Karpas-422 (cell line): ENCODE data around the gene RABL2B. TPM values are rescaled to one million over a fixed set of nuclear protein-coding genes. Genes with fewer than 3 reads are reported as not detected.
A peak's percentile ranks its signal among the peaks of the same experiment; 100 is the strongest.
"Not testable (repeated sequence)": the region's sequence is repeated elsewhere in the genome, so short reads cannot be mapped to it uniquely, and the experiment has no call there.

Experiments
- DNase-seq: peaks from one replicate; pipeline ENCODE4 v3.0.0-alpha.2; 2015
- H2AFZ ChIP-seq: fragments of 200-600 bp; sonication (generic); 2 replicates; pipeline ENCODE4 v1.6.1; 2014; ENCODE audit warnings: antibody characterized with exemption, low read length, mixed read lengths
- H3K27ac ChIP-seq: fragments of 200-600 bp; sonication (generic); 2 replicates; pipeline ENCODE4 v1.5.1; 2014; ENCODE audit warnings: mild to moderate bottlenecking, low read length, moderate library complexity
- H3K27me3 ChIP-seq: fragments of 200-600 bp; sonication (generic); 2 replicates; pipeline ENCODE4 v1.6.1; 2014; ENCODE audit warnings: low read length, mixed read lengths
- H3K36me3 ChIP-seq: fragments of 200-600 bp; sonication (generic); 2 replicates; pipeline ENCODE4 v1.6.1; 2014; ENCODE audit warnings: low read length, mixed read lengths; ENCODE audit not compliant: insufficient read depth
- H3K4me1 ChIP-seq: fragments of 200-600 bp; sonication (generic); 2 replicates; pipeline ENCODE4 v1.6.1; 2014; ENCODE audit warnings: mild to moderate bottlenecking, low read length, mixed read lengths
- H3K4me2 ChIP-seq: fragments of 200-600 bp; sonication (generic); 2 replicates; pipeline ENCODE4 v1.6.1; 2014; ENCODE audit warnings: low read length, low read depth, mild to moderate bottlenecking; ENCODE audit not compliant: poor library complexity, severe bottlenecking
- H3K4me3 ChIP-seq: fragments of 200-600 bp; sonication (generic); 2 replicates; pipeline ENCODE4 v1.5.1; 2014; ENCODE audit warnings: mild to moderate bottlenecking, antibody characterized with exemption, low read length, mixed read lengths
- H3K79me2 ChIP-seq: fragments of 200-600 bp; sonication (generic); 2 replicates; pipeline ENCODE4 v1.6.1; 2014; ENCODE audit warnings: mild to moderate bottlenecking, low read length, mixed read lengths
- H3K9ac ChIP-seq: fragments of 200-600 bp; sonication (generic); 2 replicates; pipeline ENCODE4 v1.6.0; 2014; ENCODE audit warnings: low read length
- H3K9me2 ChIP-seq: fragments of 200-600 bp; sonication (generic), shearing (Covaris generic); replicated peaks from 2 replicates; pipeline ENCODE4 v1.6.0; 2014; ENCODE audit warnings: mild to moderate bottlenecking, low read length, moderate library complexity; ENCODE audit not compliant: insufficient read depth
- H3K9me3 ChIP-seq: fragments of 300-700, 200-600 bp; sonication (generic); 2 replicates; pipeline ENCODE4 v1.6.1; 2014; ENCODE audit warnings: low read length, mixed read lengths
- H4K20me1 ChIP-seq: fragments of 200-600 bp; sonication (generic); 2 replicates; pipeline ENCODE4 v1.6.1; 2014; ENCODE audit warnings: mild to moderate bottlenecking, antibody characterized with exemption, low read length, low read depth; ENCODE audit not compliant: insufficient read depth
- total RNA-seq: library from RNA; depleted of rRNA; stranded (reverse); fragments of >200 nt; shearing (Covaris generic); gene quantifications from 2 replicates; pipeline ENCODE4 v1.2.3, GENCODE V29; 2014; ENCODE audit warnings: low replicate concordance; rRNA removed

RABL2B gene
- total RNA-seq, result 26.4 and 26.8 TPM in 2 replicates

DNA sequence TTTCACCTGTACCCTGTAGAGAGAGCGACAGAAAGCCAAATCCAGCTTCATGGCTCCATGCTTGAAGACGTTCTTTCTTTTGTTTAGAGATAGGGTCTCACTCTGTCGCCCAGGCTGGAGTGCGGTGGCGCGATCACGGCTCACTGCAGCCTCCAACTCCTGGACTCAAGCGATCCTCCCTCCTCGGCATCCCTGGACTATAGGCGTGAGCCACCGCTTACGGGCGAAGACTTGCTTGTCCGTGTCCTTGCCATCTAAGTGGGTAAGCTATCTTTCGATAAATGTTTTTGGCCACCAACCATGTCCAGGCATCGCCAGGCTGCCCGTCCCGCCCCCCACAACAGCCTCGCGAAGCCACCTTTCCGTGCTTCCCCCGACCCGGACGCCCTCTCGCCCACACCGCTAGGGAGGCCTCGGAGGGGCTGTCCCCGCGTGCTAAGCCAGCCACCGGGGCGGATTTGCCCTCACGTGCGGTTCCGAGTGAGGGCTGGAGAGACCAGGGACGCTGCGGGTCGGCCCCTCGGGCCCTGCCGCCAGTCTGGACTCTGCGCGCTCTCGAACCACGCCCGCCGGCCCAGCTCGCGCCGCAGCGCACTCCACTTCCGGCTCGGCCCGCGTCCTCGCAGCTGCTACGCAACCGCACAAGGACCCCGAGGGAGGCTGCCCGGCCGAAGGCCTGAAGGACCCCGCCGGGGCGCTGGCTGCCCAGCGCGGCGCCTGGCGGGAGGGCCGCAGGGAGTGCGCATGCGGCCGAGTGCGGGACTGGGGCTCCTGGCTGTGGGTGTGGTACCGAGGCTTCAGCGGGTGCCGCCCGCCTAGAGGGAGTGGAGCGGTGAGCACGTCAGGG is at the start of gene RABL2B:
RABL2B (minus strand) TSS at position 604 of the 847 bp plus-strand sequence. CDS start 1,342 bp downstream, outside the sequence.
- Histone ChIP-seq H3K9ac (peak within 1 kb of the TSS; percentile 72), H3K4me2 (peak within 1 kb of the TSS; percentile 56), H3K4me3 (peak within 1 kb of the TSS; percentile 64), H3K27ac (peak within 1 kb of the TSS; percentile 30; the same call in 1 of the 2 replicates)
- peak; percentile 96 for DNase-seq
- H3K4me1 ChIP-seq, H3K79me2 ChIP-seq, H2AFZ ChIP-seq, H3K9me2 ChIP-seq, H3K36me3 ChIP-seq, H4K20me1 ChIP-seq, H3K9me3 ChIP-seq, H3K27me3 ChIP-seq: not testable (repeated sequence)

GRCh38 chr22:50786936-50787335 is 3.5 kb upstream of the RABL2B start:
- H3K27me3 ChIP-seq, H3K36me3 ChIP-seq, DNase-seq, H3K4me1 ChIP-seq, H3K9ac ChIP-seq, H3K79me2 ChIP-seq, H3K4me3 ChIP-seq, H3K9me2 ChIP-seq, H3K4me2 ChIP-seq, H2AFZ ChIP-seq, H4K20me1 ChIP-seq, H3K9me3 ChIP-seq, H3K27ac ChIP-seq: not testable (repeated sequence)

GRCh38 chr22:50785289-50785688 is 1.9 kb upstream of the RABL2B start:
- H2AFZ ChIP-seq, H3K27me3 ChIP-seq, H3K4me3 ChIP-seq, H3K4me1 ChIP-seq, H3K27ac ChIP-seq, H3K9me2 ChIP-seq, H3K9me3 ChIP-seq, DNase-seq, H3K9ac ChIP-seq, H3K79me2 ChIP-seq, H4K20me1 ChIP-seq, H3K36me3 ChIP-seq, H3K4me2 ChIP-seq: not testable (repeated sequence)

GRCh38 chr22:50783880-50784276 is 442 bp upstream of the RABL2B start:
- not testable (repeated sequence) for H3K9me2 ChIP-seq
- peak overlapping the region; percentile 56 for H3K4me2 ChIP-seq

GRCh38 chr22:50782253-50782652 is 1.2 kb downstream of the RABL2B start:
- peak; percentile 11 for DNase-seq
- H3K27ac ChIP-seq, H3K4me1 ChIP-seq, H4K20me1 ChIP-seq, H2AFZ ChIP-seq, H3K27me3 ChIP-seq, H3K9me2 ChIP-seq, H3K9me3 ChIP-seq, H3K79me2 ChIP-seq, H3K36me3 ChIP-seq: not testable (repeated sequence)
- Histone ChIP-seq H3K4me3 (peak overlapping the region; percentile 47; the same call in 1 of the 2 replicates), H3K9ac (peak overlapping the region; percentile 48), H3K4me2 (peak overlapping the region; percentile 55)

More at GRCh38 chr22:50783880-50784276, 442 bp upstream of the RABL2B start:
- not testable (repeated sequence) for H3K79me2 ChIP-seq, H4K20me1 ChIP-seq, H3K4me1 ChIP-seq, H3K9me3 ChIP-seq, H3K36me3 ChIP-seq, H2AFZ ChIP-seq, H3K27me3 ChIP-seq
- Histone ChIP-seq H3K27ac (peak overlapping the region; percentile 30; the same call in 1 of the 2 replicates), H3K9ac (peak overlapping the region; percentile 72), H3K4me3 (peak overlapping the region; percentile 64)
- DNase-seq, result peak; percentile 47

GRCh38 chr22:50780244-50780643 is 3.2 kb downstream of the RABL2B start:
- DNase-seq, result peak; percentile 21

GRCh38 chr22:50777631-50778030 is 5.8 kb downstream of the RABL2B start:
- H2AFZ ChIP-seq, H3K79me2 ChIP-seq, H3K4me2 ChIP-seq, H3K4me1 ChIP-seq, H3K9ac ChIP-seq, H3K9me3 ChIP-seq, H3K27me3 ChIP-seq, H4K20me1 ChIP-seq, H3K36me3 ChIP-seq, H3K9me2 ChIP-seq, H3K27ac ChIP-seq, DNase-seq, H3K4me3 ChIP-seq: not testable (repeated sequence)

More at GRCh38 chr22:50780244-50780643, 3.2 kb downstream of the RABL2B start:
- not testable (repeated sequence) for H3K9me2 ChIP-seq, H3K4me3 ChIP-seq, H4K20me1 ChIP-seq, H3K4me2 ChIP-seq, H3K4me1 ChIP-seq, H3K27ac ChIP-seq, H3K36me3 ChIP-seq, H3K9ac ChIP-seq, H3K27me3 ChIP-seq, H3K79me2 ChIP-seq, H2AFZ ChIP-seq, H3K9me3 ChIP-seq

DNA sequence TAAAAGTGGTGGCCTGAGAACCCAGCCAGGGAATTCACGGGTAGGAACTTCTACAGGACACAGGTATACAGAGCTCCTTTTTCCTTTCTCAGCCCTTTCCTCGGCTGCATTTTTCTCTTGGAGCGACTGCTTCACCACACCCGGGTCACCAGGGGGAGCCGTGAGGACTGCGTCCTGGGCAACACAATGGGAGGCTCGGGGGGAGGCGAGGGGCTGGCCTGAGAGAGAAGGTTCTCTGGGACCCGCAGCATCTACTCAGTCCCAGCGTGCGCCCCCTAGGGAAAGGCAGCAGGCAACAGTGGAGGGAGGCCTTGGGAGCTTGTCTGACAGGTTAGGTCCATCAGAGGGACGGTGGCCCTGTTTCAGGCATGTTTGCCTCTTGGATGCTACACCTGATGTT is 8.3 kb downstream of the RABL2B start:
- H2AFZ ChIP-seq, H3K4me2 ChIP-seq, H3K27ac ChIP-seq, H3K9me3 ChIP-seq, H3K4me3 ChIP-seq, H3K27me3 ChIP-seq, H3K36me3 ChIP-seq, H3K79me2 ChIP-seq, H3K4me1 ChIP-seq, H3K9ac ChIP-seq, H3K9me2 ChIP-seq, H4K20me1 ChIP-seq: not testable (repeated sequence)
- peak; percentile 77 for DNase-seq
